ENCODE results near the gene STXBP2.
A peak's percentile ranks its signal among the peaks of the same experiment; 100 is the strongest.

The STXBP2 gene

GRCh38 chr19:7614859-7615741 lies 21.8 kb upstream of the STXBP2 start:
- DNase-seq, result no peak

DNA sequence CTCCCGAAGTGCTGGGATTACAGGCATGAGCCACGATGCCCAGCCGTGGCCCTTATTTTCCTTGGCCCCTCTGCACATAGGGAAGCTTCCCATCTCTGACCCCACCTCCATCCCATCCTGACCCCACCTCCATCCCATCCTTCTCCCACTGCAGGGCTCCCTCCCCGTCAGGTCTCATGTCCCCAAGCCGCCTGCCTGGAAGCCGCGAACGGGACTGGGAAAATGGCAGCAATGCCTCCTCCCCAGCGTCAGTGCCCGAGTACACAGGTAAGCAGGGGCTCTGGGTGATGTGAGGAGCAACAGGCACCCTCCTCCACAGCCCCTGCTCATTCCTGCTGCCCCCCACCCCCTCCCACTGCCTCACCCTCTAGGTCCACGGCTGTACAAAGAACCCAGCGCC lies 19.7 kb upstream of the STXBP2 start:
- no peak for DNase-seq

DNA sequence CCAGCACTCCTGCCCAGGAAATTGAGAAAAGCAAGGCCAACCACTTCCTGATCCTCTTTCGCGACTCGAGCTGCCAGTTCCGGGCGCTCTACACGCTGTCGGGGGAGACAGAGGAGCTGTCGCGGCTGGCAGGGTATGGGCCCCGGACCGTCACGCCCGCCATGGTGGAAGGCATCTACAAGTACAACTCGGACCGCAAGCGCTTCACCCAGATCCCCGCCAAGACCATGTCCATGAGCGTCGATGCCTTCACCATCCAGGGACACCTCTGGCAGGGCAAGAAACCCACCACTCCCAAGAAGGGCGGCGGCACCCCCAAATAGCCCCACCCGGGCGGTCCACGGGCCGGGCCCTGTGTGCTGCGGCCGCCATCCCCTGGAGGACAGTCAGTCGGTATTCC lies 19.2 kb upstream of the STXBP2 start:
- no peak for DNase-seq

DNA sequence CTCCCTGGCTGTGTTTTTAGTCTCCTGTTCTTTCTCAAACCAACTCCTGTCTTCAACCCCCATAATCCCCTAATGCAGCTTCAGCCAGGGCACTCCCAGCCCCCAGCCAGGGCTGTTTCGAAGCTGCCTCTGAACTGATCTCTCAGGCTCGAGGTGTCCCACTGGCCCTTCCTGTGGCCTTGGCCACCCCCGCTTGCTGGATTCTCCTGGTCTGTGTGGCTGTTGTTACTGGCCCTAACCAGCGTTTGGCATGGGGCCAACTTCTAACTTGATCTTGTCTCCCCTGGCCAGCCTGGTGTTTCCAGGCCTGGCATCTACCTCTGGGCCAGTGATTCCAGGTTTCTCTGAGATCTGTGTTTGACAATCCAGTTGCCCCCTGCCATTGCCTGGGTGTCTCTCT lies 18.6 kb upstream of the STXBP2 start:
- no peak for DNase-seq

DNA sequence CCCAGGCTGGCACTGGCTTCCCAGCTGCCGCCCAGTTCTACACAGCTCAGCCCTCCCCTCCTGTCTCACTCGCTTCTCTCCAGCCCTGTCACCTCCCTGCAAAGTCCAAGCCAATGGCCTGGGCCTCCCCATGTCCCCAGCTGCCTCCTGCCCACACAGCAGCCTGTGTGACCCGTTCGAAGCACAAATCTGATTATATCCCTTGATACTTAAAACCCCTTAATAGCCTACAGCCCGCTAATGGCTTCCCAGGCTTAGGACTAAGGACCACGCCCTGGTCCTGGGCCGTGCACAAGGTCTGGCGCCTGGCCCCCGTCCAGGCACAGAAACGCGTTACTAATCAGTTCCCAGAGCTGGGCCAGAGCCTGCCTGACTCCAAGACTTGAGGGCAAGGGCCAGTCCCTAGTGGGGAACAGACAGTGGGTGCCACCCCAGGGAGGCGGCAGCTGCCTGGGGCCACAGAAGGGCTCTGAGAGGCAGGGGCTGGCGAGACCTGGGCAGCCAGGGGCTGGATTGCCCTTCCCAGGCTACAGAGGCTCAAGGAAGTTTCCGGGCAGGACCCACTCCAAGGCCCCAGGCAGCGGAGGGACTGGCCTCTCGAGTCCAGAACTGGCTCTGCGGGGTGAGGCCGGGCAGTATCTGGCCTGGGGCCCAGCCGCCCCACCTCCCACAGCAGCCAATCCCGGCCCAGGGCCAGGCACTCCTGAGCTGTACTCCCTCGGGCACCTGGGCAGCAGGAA lies 18.0 kb upstream of the STXBP2 start:
- no peak for DNase-seq

- DNase-seq, result no peak
These were observed 17.1 kb upstream of the STXBP2 start for GRCh38 chr19:7619671-7620441.

DNA sequence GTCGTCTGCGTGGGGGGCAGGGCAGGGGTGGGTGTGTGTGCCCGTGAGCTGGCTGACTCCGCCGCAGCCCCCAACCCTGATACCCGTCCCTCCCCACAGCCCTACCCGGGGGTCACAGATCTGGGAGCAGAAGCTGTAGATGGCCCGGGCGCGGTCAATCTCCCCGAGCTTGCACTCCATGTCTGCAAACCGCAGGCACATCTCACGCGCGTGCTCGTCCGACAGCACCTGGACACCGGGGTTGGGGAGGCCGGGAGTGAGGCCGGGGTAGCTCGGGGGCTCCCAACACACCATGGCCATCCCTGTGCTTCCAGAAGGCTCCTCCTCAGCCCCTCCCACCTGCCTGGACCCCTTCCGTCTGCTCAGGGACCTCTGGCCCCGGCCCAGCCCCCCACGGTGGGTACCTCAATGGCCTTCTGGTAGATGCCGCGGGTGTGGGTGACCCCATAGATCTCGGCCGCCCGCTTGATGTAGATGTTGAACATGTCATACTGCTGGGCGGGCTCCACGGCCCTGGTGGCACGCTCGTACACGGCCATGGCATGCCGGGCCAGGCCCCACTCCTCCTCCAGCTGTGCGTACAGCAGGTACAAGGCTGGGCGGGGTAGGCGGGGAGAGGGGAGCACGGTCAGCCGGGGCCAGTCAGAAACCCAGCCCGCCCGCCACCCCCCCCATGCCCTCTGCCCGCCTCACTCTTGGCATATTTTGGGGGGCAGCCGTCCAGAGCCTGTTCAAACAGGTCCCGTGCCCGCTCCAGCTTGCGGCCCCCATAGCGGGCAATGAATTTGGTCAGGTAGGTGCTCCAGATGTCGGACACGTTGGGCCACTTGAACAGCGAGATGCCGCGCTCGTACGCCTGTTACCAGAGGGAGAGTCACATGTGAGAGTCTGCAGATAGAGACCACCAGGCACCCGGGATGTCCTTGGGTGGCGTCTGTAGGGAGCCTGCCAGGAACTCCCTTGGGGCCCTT lies 16.2 kb upstream of the STXBP2 start:
- no peak for DNase-seq

DNA sequence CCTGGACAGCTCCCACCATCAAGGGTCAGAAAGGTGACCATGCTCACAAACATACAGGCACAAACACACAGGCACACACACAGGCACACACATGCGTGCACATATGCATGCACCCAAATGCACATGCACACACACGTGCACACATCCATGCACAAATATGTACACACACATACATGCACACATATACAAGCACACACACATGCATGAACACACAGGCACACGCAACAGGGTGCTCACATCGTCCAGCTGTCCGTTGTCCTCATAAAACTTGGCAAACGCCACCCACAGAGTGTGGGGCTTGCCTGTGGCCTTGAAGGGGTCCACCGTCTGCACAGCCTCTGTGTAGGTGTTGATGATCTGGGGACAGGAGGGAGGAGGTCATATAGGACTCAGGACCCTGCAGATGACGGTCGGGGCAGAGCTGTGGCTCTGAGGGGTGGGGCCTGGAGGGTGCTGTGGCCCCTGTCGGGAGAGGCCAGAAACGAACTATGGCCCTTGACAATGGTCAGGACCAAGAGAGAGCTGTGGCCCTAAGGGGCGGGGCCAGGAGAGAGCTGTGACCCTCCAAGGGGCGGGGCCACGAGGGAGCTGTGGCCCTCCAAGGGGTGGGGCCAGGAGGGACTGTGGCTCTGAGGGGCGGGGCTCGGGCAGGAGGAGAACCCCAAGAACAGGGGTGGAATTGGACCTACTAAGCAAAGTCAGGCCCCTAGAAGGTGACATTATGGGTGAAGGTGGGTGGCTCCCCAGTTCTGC lies 13.8 kb upstream of the STXBP2 start:
- DNase-seq, result no peak

DNA sequence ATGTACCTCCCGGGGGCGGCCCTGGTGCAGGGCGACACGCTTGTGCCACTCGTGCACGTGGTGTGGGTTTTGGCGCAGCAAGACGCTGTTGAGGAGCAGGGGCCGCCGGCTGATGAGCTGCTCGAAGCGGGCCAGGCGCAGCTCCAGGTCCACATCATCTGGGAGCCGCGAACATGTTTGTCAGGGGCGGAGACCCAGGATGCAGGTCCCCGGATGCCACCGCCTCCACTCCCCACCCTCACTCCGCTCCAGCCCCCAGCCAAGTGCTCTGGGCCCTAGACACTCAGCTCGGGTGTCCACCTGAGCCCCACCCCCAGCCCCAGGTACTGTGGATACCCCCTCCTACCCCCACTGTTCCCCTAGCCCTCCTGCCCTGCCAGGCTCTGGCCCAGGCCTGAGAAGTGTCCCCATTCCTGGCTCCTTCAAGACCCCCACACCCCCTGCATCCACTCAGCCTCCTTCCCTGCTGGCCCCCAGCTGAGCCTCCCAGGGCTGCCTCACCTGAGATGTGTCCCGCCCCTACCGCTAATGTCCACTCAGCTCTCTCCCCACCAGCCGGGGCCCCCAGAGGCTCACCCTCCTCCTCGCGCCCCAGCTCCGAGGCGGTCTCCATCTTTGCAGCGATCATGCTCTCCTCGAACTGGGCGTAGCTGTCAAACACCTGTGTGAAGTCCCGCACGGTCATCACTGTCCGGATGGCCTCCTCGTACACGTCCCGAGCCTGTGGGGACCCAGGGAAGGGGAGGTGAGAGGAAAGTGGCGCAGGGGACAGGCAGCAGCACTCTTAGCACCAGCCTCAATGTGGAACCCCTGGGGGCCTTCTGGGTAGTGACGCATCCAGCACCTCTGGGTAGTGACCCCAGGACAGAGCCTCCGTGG lies 12.9 kb upstream of the STXBP2 start:
- no peak for DNase-seq

GRCh38 chr19:7624810-7625209 lies 12.1 kb upstream of the STXBP2 start:
- no peak for DNase-seq

DNA sequence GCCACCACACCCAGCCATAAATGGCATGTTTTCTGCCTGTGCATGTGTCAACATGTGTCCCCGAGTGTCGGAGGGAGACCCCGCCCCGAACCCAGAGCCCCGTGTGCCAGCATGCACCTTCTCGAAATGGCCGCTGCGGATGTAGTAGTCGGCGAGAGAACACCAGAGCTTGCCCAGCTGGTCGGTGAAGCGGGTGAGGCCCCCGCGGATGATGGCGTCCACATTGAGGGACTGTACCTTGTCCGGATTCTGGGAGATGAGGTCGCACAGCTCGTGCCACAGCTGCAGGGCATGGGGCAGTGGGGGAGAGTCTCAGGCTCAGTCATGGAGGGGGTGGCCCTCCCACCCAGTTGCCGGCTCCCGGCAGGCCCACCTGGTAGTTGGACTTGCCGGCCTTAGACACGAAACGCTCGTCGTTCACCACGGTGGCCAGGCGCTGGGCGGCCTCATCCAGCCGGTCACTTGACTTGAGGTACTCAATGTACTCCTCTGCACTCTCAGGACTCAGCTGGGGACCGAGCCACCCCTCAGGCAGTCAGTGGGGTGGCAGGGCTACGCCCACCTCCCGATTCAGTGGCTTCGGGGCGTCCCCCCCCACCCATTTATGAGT lies 11.0 kb upstream of the STXBP2 start:
- no peak for DNase-seq

DNA sequence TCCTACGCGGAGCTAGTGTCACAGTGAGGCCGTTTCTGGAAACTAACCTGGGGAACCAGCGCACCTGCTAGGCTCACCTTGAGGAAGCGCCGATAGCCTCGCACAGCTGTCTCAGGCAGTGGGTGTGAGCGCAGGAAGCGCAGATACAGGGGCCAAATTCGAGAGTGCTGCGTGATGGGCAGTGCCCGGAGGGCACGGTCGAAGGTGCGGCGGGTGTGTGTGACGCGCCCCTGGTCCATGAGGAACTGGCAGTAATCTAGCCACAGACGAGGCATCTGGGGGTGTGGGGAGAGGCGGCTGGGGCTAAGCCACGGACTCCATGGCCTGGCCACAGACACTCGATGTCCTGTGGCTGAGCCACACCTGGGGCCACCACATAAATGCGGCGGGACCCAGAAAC lies 9.7 kb upstream of the STXBP2 start:
- DNase-seq, result no peak

GRCh38 chr19:7628589-7629311 lies 8.2 kb upstream of the STXBP2 start:
- no peak for DNase-seq

- peak; percentile 98 for DNase-seq
These were observed 7.4 kb upstream of the STXBP2 start, which contains the start of the genes PET100 and XAB2 for GRCh38 chr19:7629347-7630054. TSS of gene PET100 (plus strand) at chr19:7629793. CDS start at chr19:7629834, 41 bp downstream. TSS of gene XAB2 (minus strand) at chr19:7629545. CDS start at chr19:7629527, 18 bp downstream.

GRCh38 chr19:7631577-7631976 lies 5.3 kb upstream of the STXBP2 start:
- DNase-seq, result no peak

DNA sequence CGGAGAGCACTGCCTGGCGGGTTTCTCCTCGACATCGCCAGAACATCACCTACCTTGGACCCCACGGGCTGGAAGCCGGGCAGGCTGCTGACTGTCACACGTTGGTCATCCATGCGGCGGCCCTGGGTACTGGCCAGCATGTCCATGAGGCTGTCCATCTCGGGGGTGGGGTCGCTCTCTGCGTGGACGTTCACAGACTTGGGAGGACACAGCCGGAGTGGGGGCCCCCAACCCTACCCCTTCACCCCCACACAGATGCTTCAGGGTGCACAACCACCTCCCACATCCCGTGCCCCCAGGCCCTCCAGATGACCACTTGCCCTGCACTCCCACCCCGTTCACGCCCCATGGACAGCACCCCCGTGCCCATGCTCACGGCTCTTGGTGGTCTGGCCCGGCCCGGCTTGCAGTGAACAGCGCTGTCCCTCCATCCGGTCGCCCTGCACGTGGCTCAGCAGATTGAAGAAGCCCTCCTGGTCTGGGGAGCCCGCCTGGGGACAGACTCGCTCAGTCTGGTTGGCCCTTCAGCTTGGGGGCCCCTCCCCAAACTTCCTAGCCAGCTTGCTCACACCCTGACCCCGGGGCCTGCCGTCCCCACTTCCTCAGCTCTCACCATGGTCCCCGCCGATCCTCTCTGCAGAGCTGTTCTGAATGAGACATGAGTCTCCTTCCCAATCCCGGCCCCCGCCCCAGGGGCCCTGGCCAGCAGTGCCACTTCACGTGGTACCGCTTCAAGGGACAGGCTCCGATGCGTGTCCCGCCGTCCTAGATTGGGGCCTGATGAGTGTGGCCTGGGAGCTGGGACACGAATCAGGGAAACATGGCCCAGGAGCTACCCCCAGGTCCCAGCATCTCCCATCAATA lies 4.3 kb upstream of the STXBP2 start:
- no peak for DNase-seq

DNA sequence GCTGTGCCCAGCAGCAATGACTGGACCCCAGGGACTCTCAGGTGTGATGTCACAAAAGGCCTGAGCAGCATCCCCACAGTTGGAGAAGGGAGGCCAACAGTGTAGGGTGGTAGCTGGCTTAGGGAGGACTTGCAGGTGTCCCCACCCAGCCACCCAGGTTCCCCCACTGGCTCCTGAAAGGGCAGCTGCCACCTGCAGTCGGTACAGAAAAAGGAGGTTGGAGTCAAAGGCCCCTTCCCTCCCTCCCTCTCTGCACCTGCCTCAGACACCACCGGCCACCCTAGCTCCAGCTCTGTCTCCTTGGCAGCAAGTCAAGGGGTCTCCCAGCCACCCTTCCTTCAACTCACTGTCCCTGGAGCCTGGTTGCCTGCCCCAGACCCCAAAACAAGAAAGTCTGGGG lies 3.2 kb upstream of the STXBP2 start, which contains the start of gene PCP2:
Gene PCP2, minus strand, starts transcription at position 22 of the 400 bp plus-strand sequence. CDS start 262 bp downstream, outside the sequence.
- DNase-seq, result no peak

Data from activated effector memory CD4-positive, alpha-beta T cell treated with anti-CD3 and anti-CD28 coated beads, Interleukin-2, amount 50 U/mL, for 16 hours (primary cell).